GM21619 (cell line): ENCODE measurements around the gene ZNF439.
"Not testable (repeated sequence)": the region's sequence is repeated elsewhere in the genome, so short reads cannot be mapped to it uniquely, and the experiment has no call there.

Experiments used
- ATAC-seq: cut with Tn5 transposase; IDR thresholded peaks from one replicate; pipeline ENCODE4 v1.9.1; 2021; ENCODE audit not compliant: unreplicated experiment

Gene ZNF439

DNA sequence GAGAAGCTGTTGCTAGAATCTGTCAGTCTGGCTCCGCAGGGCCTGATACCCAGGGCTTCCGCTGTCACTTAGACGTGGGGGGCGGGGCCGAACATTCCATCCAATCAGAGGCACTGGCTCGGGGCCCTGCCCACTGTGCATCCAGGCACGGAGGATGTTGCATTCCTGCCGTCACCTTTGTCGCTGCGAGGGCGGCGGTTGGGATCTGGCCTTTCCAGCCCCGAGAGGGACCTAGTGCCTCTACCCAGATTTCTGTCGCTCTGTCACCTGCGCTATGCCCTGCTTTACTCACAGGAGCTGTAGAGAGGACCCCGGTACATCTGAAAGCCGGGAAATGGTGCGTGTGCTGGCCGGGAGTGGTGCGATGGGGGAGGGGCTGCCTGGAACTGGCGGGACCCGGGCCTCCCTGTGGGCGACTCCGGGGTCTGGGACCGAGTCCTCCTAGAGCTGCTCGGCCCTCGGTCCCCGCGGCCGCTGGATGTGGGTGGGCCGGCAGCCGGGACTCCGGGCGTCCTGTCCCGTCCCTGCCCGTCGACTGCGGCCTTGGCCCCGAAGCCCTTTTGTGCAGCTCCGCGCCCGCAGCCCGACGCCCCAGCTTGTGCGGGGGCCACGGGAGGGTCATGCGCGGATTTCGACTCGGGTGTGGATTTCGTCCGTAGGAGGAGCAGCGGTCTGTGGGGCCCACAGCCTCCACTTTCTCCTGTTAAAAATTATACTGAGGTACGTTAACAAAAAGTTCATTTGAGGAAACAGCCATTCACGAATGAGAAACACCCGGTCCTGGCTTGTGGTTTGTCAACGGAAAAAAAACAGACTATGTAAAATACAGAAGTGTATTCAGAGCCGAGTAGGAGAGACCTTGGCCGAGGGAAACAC lies at the start of gene ZNF439:
ZNF439 (plus strand) TSS at position 133 of the 876 bp plus-strand sequence; CDS start at position 275, 142 bp downstream.
- ATAC-seq = peak; percentile 87

DNA sequence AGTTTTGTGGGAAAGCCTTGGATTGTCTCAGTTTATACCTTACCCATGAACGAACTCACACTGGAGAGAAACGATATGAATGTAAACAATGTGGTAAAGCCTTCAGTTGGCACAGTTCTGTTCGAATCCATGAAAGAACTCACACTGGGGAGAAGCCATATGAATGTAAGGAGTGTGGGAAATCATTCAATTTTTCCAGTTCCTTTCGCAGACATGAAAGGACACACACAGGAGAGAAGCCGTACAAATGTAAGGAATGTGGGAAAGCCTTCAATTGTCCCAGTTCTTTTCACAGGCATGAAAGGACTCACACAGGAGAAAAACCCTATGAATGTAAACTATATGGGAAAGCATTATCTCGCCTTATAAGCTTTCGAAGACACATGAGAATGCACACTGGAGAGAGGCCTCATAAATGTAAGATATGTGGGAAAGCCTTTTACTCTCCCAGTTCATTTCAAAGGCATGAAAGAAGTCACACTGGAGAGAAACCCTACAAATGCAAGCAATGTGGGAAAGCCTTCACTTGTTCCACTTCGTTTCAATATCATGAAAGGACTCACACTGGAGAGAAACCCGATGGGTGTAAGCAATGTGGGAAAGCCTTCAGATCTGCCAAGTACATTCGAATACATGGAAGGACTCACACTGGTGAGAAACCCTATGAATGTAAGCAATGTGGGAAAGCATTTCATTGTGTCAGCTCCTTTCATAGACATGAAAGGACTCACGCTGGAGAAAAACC lies 42.0 kb upstream of the ZNF439 start:
- no peak for ATAC-seq

DNA sequence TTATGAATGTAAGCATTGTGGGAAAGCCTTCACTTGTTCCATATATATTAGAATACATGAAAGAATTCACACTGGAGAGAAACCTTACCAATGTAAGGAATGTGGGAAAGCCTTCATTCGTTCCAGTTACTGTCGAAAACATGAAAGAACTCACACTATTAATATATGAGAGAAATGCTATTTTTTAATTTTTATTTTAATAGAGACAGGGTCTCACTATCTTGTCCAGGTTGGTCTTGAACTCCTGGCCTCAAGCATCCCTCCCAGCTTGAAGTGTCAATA lies 41.5 kb upstream of the ZNF439 start:
- no peak for ATAC-seq

DNA sequence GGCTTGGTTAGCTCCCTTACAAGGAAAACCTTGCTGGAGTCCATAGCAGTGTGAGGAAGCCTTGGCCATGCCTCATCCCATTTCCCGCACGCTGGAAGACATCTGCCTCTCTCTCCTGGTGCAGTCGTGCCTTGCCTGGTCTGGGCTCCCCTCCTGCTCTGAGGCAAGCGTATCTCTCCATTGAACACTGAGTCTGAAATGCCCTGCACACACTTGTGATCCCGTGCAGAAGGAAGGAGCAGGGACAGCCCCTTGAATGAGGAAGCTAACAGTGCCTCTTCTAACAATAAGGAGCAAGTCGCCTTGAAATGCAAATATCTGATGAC lies 34.9 kb upstream of the ZNF439 start:
- ATAC-seq = peak; percentile 31

DNA sequence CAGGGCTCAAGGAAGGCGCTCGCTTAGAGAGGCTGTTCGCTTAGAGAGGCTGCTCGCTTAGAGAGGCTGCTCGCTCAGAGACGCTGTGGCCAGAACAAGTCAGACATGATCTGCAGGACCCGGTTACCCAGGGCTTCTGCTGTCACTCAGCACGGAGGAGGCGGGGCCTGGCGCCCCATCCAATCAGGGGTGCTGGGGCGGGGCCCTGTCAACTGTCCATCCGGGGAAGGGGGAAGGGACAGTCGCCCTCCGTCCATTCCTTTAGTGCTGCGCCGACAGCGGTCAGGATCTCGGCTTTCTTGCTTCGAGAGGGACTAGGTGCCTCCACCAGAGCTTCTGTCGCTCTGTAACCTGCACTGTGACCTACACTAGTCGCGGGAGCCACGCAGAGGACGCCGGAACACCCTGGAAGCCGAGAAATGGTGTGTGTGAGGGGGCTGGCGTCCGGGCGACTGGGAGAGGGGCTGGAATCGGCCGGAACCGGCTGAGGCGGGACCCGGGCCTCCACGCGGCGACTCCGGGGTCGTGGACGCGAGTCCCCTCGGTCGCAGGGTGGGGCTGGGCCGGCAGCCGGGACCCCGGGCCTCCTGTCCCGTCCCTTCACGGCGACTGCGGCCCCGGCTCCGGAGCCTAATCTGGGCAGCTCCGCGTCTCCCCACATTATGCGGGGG lies 34.4 kb upstream of the ZNF439 start, which contains the start of gene ZNF440:
ZNF440 (plus strand) TSS at position 245 of the 671 bp plus-strand sequence; CDS start at position 420, 175 bp downstream.
- ATAC-seq = peak; percentile 93

DNA sequence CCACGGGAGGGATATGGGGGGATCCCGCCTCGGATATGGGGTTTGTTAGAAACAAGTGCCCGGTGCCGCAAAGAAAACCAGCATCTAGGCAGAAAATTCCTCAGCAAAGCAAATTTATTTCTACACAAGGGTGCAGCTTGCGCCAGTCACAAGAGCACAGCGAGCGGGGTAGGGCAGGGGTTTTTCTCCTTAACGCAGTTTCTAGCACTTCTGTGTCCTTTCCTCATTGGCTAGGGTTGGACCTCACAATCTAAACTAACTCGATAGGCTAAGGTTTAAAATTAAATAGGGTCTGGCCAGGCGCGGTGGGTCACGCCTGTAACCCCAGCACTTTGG lies 33.9 kb upstream of the ZNF439 start:
- no peak for ATAC-seq

DNA sequence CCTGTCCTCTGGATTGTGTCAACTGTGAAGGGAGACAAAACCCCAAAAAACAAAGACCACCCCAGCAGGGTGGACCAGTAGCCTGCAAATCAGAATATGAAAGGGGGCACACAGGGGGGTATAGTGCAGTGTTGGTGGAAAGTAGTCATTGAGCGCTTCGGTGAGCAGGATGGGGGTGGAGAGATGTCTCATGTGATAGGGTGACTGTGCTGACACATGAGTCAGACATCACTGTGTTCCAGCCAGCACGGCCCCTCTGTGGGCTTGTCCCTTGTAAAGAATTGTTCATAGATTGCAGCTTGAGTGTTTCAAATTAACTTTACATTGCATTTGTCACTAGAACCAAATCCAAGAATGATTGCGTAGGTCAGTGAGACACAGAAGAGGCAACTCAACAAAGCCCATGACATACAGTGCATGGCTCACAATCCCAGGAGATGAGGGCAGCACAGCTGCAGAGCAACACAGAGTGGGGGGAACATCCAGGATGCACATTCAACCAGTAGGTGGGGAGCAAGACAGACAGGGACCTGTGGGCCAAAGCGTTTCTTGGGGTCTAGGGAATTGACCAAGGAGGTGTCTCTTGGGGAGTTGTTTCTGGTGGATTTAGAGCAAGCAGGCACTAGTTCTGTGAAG lies 26.9 kb upstream of the ZNF439 start:
- ATAC-seq = no peak

DNA sequence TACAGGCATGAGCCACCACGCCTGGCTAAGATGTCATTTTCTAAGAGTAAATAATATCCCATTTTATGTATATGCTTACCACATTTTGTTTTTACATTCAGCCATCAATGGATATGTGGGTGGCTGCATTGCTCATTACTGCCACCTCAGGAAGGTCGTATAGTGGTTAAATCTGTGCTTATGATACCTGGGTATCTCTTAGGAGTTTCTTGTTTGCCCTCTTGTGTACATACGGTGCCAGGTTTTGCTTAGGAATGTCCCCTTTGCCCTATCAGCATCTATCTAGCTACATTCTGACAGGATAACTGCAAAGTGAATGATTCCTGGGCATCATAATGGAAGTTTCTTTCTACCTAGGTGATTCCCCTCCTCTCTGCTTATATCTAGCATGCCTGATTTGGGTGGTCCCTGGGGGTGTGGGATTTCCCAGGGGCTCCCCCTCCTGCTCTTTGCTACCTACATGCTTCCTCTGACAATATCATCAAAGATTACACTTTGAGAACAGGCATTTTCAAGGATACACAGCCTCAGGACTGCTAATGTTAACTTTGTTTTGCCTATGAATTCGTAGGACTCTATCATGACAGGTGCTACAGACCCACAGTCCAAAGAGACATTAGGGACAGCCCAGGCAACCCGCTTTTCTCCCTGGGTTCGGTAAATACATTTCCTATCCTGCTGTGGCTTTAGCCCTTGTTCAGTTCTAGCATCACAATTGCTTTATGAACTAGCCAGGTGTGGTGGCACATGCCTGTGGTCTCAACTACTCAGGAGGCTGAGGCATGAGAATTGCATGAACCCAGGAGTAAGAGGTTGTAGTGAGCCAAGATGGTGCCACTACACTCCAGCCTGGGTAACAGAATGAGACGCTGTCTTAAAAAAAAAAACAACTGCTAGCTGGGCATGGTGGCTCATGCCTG lies 19.3 kb upstream of the ZNF439 start:
- ATAC-seq = not testable (repeated sequence)

DNA sequence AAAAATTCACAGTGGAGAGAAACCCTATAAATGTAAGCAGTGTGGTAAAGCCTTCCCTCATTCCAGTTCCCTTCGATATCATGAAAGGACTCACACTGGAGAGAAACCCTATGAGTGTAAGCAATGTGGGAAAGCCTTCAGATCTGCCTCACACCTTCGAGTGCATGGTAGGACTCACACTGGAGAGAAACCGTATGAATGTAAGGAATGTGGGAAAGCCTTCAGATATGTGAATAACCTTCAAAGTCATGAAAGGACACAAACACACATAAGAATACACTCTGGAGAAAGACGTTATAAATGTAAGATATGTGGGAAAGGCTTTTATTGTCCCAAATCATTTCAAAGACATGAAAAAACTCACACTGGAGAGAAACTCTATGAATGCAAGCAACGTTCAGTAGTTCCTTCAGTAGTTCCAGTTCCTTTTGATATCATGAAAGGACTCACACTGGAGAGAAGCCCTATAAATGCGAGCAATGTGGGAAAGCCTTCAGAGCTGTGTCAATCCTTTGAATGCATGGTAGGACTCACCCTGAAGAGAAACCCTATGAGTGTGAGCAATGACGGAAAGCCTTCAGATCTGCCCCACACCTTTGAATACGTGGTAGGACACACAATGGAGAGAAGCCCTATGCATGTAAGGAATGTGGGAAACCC lies 16.1 kb upstream of the ZNF439 start:
- no peak for ATAC-seq

DNA sequence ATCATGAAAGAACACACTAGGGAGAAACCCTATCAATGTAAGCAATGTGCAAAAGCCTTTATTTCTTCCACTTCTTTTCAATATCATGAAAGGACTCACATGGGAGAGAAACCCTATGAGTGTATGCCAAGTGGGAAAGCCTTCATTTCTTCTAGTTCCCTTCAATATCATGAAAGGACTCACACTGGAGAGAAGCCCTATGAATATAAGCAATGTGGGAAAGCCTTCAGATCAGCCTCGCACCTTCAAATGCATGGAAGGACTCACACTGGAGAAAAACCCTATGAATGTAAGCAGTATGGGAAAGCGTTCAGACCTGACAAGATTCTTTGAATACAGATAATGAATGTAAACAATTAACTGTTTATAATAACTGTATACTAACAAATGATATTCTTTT lies 15.0 kb upstream of the ZNF439 start:
- no peak for ATAC-seq

DNA sequence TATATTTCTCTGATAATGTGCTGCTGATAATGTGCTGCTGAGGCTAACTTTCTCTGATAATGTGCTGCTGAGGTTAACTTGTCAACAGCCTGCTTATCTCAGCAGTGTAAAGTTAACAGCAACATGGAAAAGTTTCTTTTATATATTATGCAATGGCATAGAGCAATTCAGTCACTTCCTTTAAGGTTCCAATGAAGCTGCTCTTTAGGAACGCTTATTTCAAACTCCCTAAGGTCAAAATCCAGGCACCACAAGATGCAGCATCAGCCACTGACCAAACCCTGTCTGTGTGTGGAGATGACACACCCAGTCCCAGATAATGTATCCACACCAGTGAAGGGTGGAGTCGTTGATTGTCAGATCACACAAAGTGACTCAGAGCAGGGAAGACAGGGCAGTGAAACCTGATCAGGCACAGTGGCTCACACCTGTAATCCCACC lies 12.9 kb upstream of the ZNF439 start:
- not testable (repeated sequence) for ATAC-seq

DNA sequence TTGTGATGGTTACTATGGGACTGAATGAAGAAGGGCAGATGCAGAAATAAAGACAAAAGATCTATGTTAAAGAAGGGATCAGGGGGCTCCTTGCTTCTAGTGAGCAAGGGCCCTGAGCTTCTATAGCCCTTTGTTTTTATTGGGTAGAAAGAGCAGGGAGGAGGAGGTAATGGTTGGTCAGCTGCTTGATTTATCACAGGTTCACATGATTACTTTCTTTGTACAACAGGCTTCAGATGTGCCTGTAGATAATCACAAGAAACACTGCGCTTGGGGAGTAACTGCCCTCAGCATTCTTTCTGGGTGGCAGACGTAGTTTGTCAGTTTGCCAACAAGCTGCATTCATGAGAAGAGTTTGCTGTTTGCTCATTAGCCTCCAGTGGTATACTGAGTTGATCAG lies 4.8 kb upstream of the ZNF439 start:
- ATAC-seq = no peak

DNA sequence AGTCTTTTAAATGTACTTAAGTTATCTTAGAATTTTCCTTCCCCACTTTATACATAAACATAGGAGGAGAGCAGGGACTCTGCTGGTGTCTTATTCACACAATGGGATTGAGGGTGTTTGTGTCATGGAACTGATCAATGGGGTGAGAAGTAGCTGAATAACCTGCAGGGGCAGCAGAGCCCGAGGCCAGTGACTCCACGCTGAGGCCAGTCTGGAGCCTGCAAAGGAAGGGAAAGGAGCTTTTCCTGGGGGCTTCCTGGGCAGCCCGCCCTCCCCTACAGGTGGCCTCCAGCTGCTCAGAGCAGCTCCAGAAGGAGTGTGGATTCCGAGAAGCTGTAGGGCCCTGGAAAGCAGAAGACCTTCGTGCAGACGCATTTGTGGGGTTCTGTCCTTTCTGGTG lies 911 bp upstream of the ZNF439 start:
- ATAC-seq = not testable (repeated sequence)

DNA sequence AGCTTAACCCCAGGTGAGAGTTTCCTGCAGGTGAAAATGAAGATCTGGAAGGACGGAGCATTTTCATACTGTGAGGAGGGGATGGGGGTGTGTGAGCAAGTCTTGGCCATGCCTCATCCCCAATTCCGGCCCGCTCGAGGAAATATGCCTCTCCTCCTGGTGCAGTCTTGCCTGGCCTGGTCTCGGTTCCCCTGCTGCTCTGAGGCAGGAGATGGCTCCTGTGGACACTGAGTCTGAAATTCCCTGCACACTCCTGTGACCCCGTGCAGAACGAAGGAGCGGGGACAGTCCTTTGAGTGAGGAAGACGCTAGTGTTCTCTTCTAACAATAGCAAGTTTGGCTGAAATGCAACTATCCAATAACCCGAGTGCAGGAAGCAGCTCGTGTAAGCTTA lies 329 bp upstream of the ZNF439 start:
- ATAC-seq = no peak

DNA sequence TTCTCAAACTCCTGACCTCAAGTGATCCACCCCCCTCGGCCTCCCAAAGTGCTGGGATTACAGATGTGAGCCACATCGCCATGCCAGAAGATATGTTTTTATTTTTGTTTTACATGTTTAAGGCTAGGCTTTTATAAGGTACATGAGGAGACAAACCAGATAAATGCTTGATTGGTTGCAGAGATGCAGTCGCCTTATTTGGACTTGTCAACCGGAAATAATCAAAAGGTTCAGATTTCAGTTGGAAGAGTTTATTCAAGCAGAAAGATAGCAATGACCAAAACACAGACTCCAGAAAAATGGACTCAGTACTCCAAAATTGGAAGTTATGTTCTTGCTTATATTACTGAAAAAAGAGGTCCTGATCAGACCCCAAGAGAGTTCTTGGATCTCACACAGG lies 1.8 kb downstream of the ZNF439 start:
- ATAC-seq = not testable (repeated sequence)

DNA sequence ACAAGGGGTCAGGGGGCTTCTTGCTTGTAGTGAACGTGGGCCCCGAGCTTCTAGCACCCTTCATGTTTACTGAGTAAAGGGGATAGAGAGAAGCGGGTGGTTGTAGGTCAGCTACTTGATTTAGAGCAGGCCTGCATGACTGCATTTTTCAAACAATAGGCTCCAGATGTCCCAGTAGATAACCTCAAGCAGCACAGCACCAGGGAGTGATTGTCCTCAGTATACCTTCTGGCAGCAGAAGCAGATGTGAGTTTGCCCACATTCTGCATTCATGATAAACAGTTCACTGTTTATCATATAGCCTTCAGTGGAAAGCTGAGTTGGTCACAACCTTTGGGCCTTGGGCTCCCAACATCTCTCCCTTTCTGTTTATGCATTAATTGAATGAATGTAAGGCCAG lies 4.8 kb downstream of the ZNF439 start:
- no peak for ATAC-seq

DNA sequence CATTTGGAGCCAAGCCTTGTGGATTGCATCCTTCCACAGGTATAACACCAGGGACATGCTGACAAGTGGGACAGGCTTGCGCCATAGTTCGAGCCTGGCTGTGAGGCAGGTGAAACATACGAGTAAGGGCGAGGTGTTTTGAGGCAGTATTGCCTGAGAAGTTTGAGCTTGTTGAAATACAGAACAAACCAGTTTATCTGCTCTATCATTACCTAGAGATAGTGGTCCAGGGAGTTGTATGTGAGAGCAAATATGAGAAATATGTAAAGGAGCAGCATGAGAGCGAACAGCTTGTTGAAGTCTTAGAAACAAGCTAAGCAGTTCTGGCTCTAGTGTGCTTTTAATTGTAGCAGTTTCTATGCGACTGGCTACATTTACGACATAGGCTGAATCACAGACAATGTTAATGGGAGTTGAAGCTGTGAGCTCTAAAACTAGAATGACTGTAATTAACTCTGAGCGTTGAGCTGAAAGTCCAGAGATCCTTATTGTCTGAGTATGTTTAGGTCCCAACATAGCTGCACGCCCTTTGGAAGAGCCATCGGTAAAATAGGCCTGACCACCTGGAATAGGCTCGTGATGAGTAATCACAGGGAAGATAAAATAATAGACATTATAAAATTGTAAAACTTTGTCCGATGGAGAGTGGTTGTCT lies 8.2 kb downstream of the ZNF439 start:
- no peak for ATAC-seq

DNA sequence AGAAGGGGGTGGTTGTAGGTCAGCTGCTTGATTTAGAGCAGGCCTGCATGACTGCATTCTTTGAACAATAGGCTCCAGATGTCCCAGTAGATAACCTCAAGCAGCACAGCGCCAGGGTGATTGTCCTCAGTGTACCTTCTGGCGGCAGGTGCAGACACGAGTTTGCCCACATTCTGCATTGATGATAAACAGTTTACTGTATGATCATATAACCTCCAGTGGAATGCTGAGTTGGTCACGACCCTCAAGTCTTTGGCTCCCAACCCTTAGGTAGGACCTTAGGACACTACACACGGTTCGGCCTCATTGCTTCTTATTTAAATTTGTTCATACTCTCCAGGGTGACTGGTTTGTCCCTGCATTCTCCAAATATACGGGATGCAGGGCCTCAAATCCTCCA lies 12.2 kb downstream of the ZNF439 start:
- ATAC-seq = no peak

DNA sequence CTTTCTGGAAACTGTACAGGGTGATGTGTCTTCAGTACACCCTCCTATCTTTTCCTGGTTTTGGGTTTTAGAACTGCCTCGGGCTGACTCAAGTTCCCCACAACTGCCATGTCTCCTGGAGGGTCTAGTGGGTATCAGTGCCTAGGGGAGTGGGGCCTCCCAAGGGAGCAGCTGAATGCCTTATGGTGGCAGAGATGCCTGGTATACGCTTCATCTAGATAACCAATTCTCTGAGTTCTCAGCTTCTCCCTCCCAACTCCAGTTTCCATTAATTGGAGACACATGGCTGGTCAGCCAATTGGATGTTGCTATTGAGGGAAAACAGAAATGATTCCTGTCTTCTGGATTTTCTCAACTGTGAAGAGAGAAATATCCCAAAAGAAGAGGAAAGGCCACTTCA lies 12.8 kb downstream of the ZNF439 start:
- ATAC-seq = no peak
